PC-3 (cell line): Measurements from ENCODE around the gene SMYD3.

ENCODE experiments used
- EZH2 ChIP-seq: fragments of 300-600 bp; sonication (generic); IDR thresholded peaks from one replicate; pipeline ENCODE4 v1.6.1; 2017; ENCODE audit warnings: antibody characterized with exemption, mild to moderate bottlenecking, low read length; ENCODE audit not compliant: unreplicated experiment
- EZH2phosphoT487 ChIP-seq: fragments of 300-600 bp; sonication (generic); IDR thresholded peaks from 2 replicates; pipeline ENCODE4 v1.6.1; 2018; ENCODE audit warnings: mild to moderate bottlenecking, antibody characterized with exemption, low read length, borderline replicate concordance
- TF ChIP-seq, protein P1 (sequence below): fragments of 300-600 bp; sonication (generic); conservative IDR thresholded peaks from 2 replicates; pipeline ENCODE4 v1.5.1; 2017; ENCODE audit warnings: antibody characterized with exemption, low read depth, mild to moderate bottlenecking, low read length

DNA sequence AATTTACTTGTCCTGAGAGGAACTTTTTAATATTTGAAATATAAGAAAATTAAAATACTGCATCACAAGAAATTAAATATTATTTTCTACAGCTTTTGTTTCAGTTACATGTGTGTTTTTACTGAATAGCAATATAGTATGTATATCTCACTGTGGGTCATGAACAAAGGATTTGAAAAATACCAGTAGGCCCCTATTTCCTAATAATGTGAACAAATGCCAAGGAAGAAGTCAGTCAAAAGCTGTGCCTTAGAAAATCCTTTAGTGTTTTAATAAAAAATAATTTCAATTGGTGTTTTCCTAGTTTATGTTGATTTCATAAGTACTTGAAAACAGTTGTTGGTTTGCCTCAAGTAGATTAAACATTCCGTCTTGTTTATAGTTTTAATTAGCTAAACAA is 46.7 kb downstream of the SMYD3 start:
- TF ChIP-seq EZH2 (no peak), EZH2phosphoT487 (no peak)
- TF ChIP-seq, protein P1, sequence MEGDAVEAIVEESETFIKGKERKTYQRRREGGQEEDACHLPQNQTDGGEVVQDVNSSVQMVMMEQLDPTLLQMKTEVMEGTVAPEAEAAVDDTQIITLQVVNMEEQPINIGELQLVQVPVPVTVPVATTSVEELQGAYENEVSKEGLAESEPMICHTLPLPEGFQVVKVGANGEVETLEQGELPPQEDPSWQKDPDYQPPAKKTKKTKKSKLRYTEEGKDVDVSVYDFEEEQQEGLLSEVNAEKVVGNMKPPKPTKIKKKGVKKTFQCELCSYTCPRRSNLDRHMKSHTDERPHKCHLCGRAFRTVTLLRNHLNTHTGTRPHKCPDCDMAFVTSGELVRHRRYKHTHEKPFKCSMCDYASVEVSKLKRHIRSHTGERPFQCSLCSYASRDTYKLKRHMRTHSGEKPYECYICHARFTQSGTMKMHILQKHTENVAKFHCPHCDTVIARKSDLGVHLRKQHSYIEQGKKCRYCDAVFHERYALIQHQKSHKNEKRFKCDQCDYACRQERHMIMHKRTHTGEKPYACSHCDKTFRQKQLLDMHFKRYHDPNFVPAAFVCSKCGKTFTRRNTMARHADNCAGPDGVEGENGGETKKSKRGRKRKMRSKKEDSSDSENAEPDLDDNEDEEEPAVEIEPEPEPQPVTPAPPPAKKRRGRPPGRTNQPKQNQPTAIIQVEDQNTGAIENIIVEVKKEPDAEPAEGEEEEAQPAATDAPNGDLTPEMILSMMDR, result no peak
